ENCODE data around the gene PRR13.

Gene PRR13

GRCh38 chr12:53482626-53483168 is 41.2 kb downstream of the PRR13 start:
- H3K4me3 ChIP-seq (ENCODE audit: low read depth, low read length): no peak overlapping the region
- no peak for DNase-seq (ENCODE audit: low read depth)
- TF ChIP-seq CTCF (IDR thresholded peaks at IDR 0.05; ENCODE audit: insufficient read depth, low read depth, low read length, missing control alignments): no peak

- TF ChIP-seq CTCF (IDR thresholded peaks at IDR 0.05; ENCODE audit: insufficient read depth, low read depth, low read length, missing control alignments): no peak
- DNase-seq (ENCODE audit: low read depth): peak; percentile 33
- H3K4me3 ChIP-seq (ENCODE audit: low read depth, low read length): no peak overlapping the region
Observed at GRCh38 chr12:53483225-53483978, 41.9 kb downstream of the PRR13 start.

GRCh38 chr12:53483979-53484377 is 42.4 kb downstream of the PRR13 start:
- TF ChIP-seq CTCF (IDR thresholded peaks at IDR 0.05; ENCODE audit: insufficient read depth, low read depth, low read length, missing control alignments): no peak
- peak; percentile 26 for DNase-seq (ENCODE audit: low read depth)
- H3K4me3 ChIP-seq (ENCODE audit: low read depth, low read length): no peak overlapping the region

GRCh38 chr12:53484686-53485575 is 43.4 kb downstream of the PRR13 start:
- no peak for TF ChIP-seq CTCF (IDR thresholded peaks at IDR 0.05; ENCODE audit: insufficient read depth, low read depth, low read length, missing control alignments)
- H3K4me3 ChIP-seq (ENCODE audit: low read depth, low read length): no peak overlapping the region
- no peak for DNase-seq (ENCODE audit: low read depth)

- TF ChIP-seq CTCF (IDR thresholded peaks at IDR 0.05; ENCODE audit: insufficient read depth, low read depth, low read length, missing control alignments): no peak
- H3K4me3 ChIP-seq (ENCODE audit: low read depth, low read length): no peak overlapping the region
- DNase-seq (ENCODE audit: low read depth): no peak
Observed at GRCh38 chr12:53485955-53486735, 44.6 kb downstream of the PRR13 start.

GRCh38 chr12:53486736-53487487 is 45.4 kb downstream of the PRR13 start:
- no peak for DNase-seq (ENCODE audit: low read depth)
- TF ChIP-seq CTCF (IDR thresholded peaks at IDR 0.05; ENCODE audit: insufficient read depth, low read depth, low read length, missing control alignments): no peak
- H3K4me3 ChIP-seq (ENCODE audit: low read depth, low read length): no peak overlapping the region

All from GM12865 (cell line).